DND-41 (cell line): ENCODE results near the gene NTN1.

Experiments used
- EZH2 ChIP-seq: IDR thresholded peaks from 3 replicates; pipeline ENCODE4 v1.6.1; 2012; ENCODE audit warnings: borderline replicate concordance, low read depth, mild to moderate bottlenecking, moderate library complexity, low read length, inconsistent platforms; ENCODE audit not compliant: severe bottlenecking
- TF ChIP-seq, protein P1 (sequence below): IDR thresholded peaks from 2 replicates; pipeline ENCODE4 v1.5.1; 2012; ENCODE audit warnings: borderline replicate concordance, low read length, moderate library complexity, mild to moderate bottlenecking; ENCODE audit not compliant: poor library complexity, severe bottlenecking; ENCODE audit errors: extremely low read depth

DNA sequence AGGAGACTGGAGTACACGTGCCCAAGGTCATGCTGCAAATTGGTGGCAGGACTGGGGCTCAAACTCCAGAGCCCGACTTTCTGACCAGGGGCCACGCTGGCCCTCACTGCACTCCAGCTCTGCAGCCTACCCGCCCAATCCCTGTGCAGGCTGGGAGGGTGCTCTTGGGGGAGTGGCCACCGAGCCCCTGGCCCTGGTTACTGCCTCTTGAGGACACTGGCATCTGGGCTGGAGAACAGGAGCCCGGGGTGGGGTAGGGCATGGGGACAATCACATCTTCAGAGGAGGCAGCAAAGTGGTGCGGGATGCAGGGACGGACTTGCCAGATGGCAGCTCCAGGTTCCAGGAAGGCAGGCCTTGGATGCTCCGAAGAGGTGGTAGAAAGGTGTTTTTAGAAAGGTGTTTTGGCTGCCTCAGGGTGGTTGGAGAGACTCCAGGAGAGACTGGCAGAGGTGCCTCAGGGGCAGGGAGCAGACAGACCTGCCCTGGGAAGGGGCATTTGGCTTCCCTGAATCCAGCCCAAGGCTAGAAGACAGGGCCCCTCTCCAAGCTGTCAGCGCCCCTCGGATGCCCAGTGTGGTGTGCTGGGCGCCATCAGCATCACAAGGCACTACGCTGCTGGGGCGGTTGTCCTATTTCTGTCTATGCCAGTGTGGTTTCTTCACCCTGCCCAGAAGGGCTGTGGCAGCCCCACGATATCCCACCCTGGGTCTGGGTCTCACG is 220.6 kb downstream of the NTN1 start:
- TF ChIP-seq, protein P1, sequence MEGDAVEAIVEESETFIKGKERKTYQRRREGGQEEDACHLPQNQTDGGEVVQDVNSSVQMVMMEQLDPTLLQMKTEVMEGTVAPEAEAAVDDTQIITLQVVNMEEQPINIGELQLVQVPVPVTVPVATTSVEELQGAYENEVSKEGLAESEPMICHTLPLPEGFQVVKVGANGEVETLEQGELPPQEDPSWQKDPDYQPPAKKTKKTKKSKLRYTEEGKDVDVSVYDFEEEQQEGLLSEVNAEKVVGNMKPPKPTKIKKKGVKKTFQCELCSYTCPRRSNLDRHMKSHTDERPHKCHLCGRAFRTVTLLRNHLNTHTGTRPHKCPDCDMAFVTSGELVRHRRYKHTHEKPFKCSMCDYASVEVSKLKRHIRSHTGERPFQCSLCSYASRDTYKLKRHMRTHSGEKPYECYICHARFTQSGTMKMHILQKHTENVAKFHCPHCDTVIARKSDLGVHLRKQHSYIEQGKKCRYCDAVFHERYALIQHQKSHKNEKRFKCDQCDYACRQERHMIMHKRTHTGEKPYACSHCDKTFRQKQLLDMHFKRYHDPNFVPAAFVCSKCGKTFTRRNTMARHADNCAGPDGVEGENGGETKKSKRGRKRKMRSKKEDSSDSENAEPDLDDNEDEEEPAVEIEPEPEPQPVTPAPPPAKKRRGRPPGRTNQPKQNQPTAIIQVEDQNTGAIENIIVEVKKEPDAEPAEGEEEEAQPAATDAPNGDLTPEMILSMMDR, result no peak
- no peak for TF ChIP-seq EZH2
